ENCODE data around the gene RASA2. TPM values are rescaled to one million over a fixed set of nuclear protein-coding genes. Genes with fewer than 3 reads are reported as not detected.

Gene RASA2
- total and polyA plus RNA-seq, 2 experiments from 2014 or later = 16.6 to 28.6 TPM

- Histone ChIP-seq H3K4me3 (no peak overlapping the region), H3K4me2 (no peak overlapping the region), H2AFZ (no peak overlapping the region), H3K27me3 (ENCODE audit: insufficient read depth) (no peaks in the 10 kb centered on the region), H3K27ac (ENCODE audit: low read depth) (no peak overlapping the region), H3K79me2 (replicated peaks; ENCODE audit: insufficient read depth) (no peaks in the 10 kb centered on the region), H3K36me3 (ENCODE audit: insufficient read depth) (no peaks in the 10 kb centered on the region), H3F3A (replicated peaks; ENCODE audit: low read depth) (no peaks in the 10 kb centered on the region), H3K4me1 (ENCODE audit: insufficient read depth) (no peaks in the 10 kb centered on the region), H3K9me2 (ENCODE audit: insufficient read depth) (no peaks in the 10 kb centered on the region), H4K20me1 (replicated peaks; ENCODE audit: insufficient read depth) (no peaks in the 10 kb centered on the region)
- no peak overlapping the region for H3K27ac Mint-ChIP-seq
- no peak for ATAC-seq
- no peaks in the 10 kb centered on the region; the same call in 1 of the 3 replicates for H3K36me3 Mint-ChIP-seq (ENCODE audit: low read depth)
- DNase-seq (ENCODE audit: low spot score) = no peak
- peaks cover 4% of the 10 kb centered on the region for H3K27me3 Mint-ChIP-seq (ENCODE audit: insufficient read depth, low read depth, poor library complexity)
- H3K9me3 Mint-ChIP-seq = peaks cover 6% of the 10 kb centered on the region
- no peak for TF ChIP-seq ZNF462 (CRISPR knock-in tag; IDR thresholded peaks at IDR 0.05)
- TF ChIP-seq POLR2AphosphoS5 (IDR thresholded peaks at IDR 0.05; ENCODE audit: low read depth) = no peak
- TF ChIP-seq NANOG (IDR thresholded peaks at IDR 0.05; ENCODE audit: borderline replicate concordance) = no peak
- H3K4me1 Mint-ChIP-seq = no peaks in the 10 kb centered on the region
- no peak overlapping the region for H3K4me3 Mint-ChIP-seq
Observed at GRCh38 chr3:141477224-141477623, 9.6 kb upstream of the RASA2 start.

- H3K36me3 ChIP-seq (ENCODE audit: insufficient read depth) = no peaks in the 10 kb centered on the region
- TF ChIP-seq EZH2phosphoT487 (IDR thresholded peaks at IDR 0.05; ENCODE audit: unreplicated experiment) = no peak
- no peak for TF ChIP-seq STAT1 (IDR thresholded peaks at IDR 0.05; ENCODE audit: unreplicated experiment)
- TF ChIP-seq ETS1 (IDR thresholded peaks at IDR 0.05) = no peak
- no peak for TF ChIP-seq ZNF331 (CRISPR knock-in tag; IDR thresholded peaks at IDR 0.05; ENCODE audit: low read depth)
Observed at GRCh38 chr3:141478139-141478538, 8.7 kb upstream of the RASA2 start.

More at GRCh38 chr3:141478139-141478538, 8.7 kb upstream of the RASA2 start:
- Histone ChIP-seq H3K79me2 (replicated peaks; ENCODE audit: insufficient read depth) (no peaks in the 10 kb centered on the region), H3K27ac (ENCODE audit: low read depth) (no peak overlapping the region), H2AFZ (no peak overlapping the region), H3F3A (replicated peaks; ENCODE audit: low read depth) (no peaks in the 10 kb centered on the region), H3K4me3 (no peak overlapping the region), H3K9me2 (ENCODE audit: insufficient read depth) (no peaks in the 10 kb centered on the region), H4K20me1 (replicated peaks; ENCODE audit: insufficient read depth) (no peaks in the 10 kb centered on the region), H3K4me2 (no peak overlapping the region), H3K4me1 (ENCODE audit: insufficient read depth) (no peaks in the 10 kb centered on the region), H3K27me3 (ENCODE audit: insufficient read depth) (no peaks in the 10 kb centered on the region)
- no peak for DNase-seq (ENCODE audit: low spot score)
- Mint-ChIP-seq H3K27me3 (ENCODE audit: insufficient read depth, low read depth, poor library complexity) (peaks cover 4% of the 10 kb centered on the region), H3K36me3 (ENCODE audit: low read depth) (no peaks in the 10 kb centered on the region), H3K27ac (no peak overlapping the region), H3K9me3 (no peaks in the 10 kb centered on the region), H3K4me3 (no peak overlapping the region), H3K4me1 (no peaks in the 10 kb centered on the region)
- no peak for ATAC-seq

Data from GM23338 (cell line).